ENCODE measurements around the gene WBP11. TPM values are rescaled to one million over a fixed set of nuclear protein-coding genes. Genes with fewer than 3 reads are reported as not detected.

WBP11 gene
- total and polyA plus RNA-seq, 2 of the 13 experiments (the other 11 are each of a cell fraction or from before 2014, with no cell fraction given) = 7.6 to 31.0 TPM

GRCh38 chr12:14840616-14841015 lies 37.3 kb upstream of the WBP11 start (continued):
- TF ChIP-seq PATZ1 (CRISPR knock-in tag; IDR thresholded peaks at IDR 0.05) (no peak), FOSL2 (CRISPR knock-in tag; IDR thresholded peaks at IDR 0.05) (peak; percentile 47; the same call in 1 of the 2 replicates), ZFP91 (CRISPR knock-in tag; IDR thresholded peaks at IDR 0.05; ENCODE audit: borderline replicate concordance) (no peak), KLF15 (CRISPR knock-in tag; IDR thresholded peaks at IDR 0.05; ENCODE audit: borderline replicate concordance) (no peak), ZBED4 (CRISPR knock-in tag; IDR thresholded peaks at IDR 0.05; ENCODE audit: borderline replicate concordance) (no peak), CHD4 (IDR thresholded peaks at IDR 0.05; ENCODE audit: borderline replicate concordance, low read length) (no peak), IKZF4 (CRISPR knock-in tag; IDR thresholded peaks at IDR 0.05; ENCODE audit: borderline replicate concordance, low read depth, not compliant biosample characterization) (no peak), NR2C2 (CRISPR knock-in tag; IDR thresholded peaks at IDR 0.05; ENCODE audit: borderline replicate concordance) (no peak), ZNF614 (CRISPR knock-in tag; IDR thresholded peaks at IDR 0.05; ENCODE audit: borderline replicate concordance) (0 out of 2 replicates have a peak, but pooled peaks have one; percentile 59), SP140L (CRISPR knock-in tag; IDR thresholded peaks at IDR 0.05; ENCODE audit: borderline replicate concordance) (no peak), SYNCRIP (IDR thresholded peaks at IDR 0.05; ENCODE audit: insufficient read depth, low read depth, low read length) (no peak), ZBTB39 (CRISPR knock-in tag; IDR thresholded peaks at IDR 0.05) (no peak), TFDP1 (CRISPR knock-in tag; IDR thresholded peaks at IDR 0.05; ENCODE audit: borderline replicate concordance) (no peak), HES4 (CRISPR knock-in tag; IDR thresholded peaks at IDR 0.05; ENCODE audit: borderline replicate concordance) (no peak), CSRNP1 (CRISPR knock-in tag; IDR thresholded peaks at IDR 0.05) (no peak), HDAC1 (CRISPR knock-in tag; IDR thresholded peaks at IDR 0.05) (no peak)
